H1 (cell line): ENCODE data around the gene ALOX5. TPM values are rescaled to one million over a fixed set of nuclear protein-coding genes. Genes with fewer than 3 reads are reported as not detected.

Source experiments
- CTCF ChIA-PET: fragments of 300-600 bp; sonication (Branson Sonifier 250); formaldehyde crosslinking; loops from one replicate; lab custom pipeline; 2021; ENCODE audit not compliant: partially characterized antibody; lab: Charles Lee
- POLR2A ChIA-PET: fragments of 300-600 bp; sonication (Branson Sonifier 250); formaldehyde crosslinking; loops from one replicate; lab custom pipeline; 2021; ENCODE audit warnings: inconsistent platforms; ENCODE audit not compliant: partially characterized antibody; lab: Charles Lee
- DNase-seq, 2 experiments: peaks; one replicate each; pipeline versions ENCODE4 v3.0.0 to v3.0.0-alpha.2; 2010 to 2022; ENCODE audit warnings: low spot score in 2 of 2, low read depth in 1 of 2, mixed read lengths in 1 of 2
- FAIRE-seq: peaks from 2 replicates; lab custom pipeline; 2011; peaks lifted over from hg19 to GRCh38; lab: Jason Lieb, UNC
- H2AFZ ChIP-seq: 2 replicates; pipeline ENCODE4 v1.8.1; 2012; ENCODE audit warnings: low read length, inconsistent platforms
- H2AK5ac ChIP-seq: 2 replicates; pipeline ENCODE4 v1.6.1; 2013; ENCODE audit warnings: low read depth, low read length
- H2BK120ac ChIP-seq: replicated peaks from 2 replicates; pipeline ENCODE3; 2013; ENCODE audit warnings: low read depth, low read length, inconsistent platforms
- H2BK12ac ChIP-seq: 2 replicates; pipeline ENCODE4 v1.6.1; 2013; ENCODE audit warnings: low read depth, low read length
- H2BK15ac ChIP-seq: 2 replicates; pipeline ENCODE4 v1.6.1; 2013; ENCODE audit warnings: low read length
- H2BK20ac ChIP-seq: 2 replicates; pipeline ENCODE4 v1.6.1; 2013; ENCODE audit warnings: low read length
- H2BK5ac ChIP-seq: 2 replicates; pipeline ENCODE4 v1.6.1; 2013; ENCODE audit warnings: low read depth, low read length
- H3K14ac ChIP-seq: 2 replicates; pipeline ENCODE4 v1.6.1; 2013; ENCODE audit warnings: inconsistent platforms; ENCODE audit not compliant: insufficient read length
- H3K18ac ChIP-seq: 2 replicates; pipeline ENCODE4 v1.6.1; 2013; ENCODE audit warnings: low read length; ENCODE audit errors: extremely low read depth
- H3K23ac ChIP-seq: 2 replicates; pipeline ENCODE4 v1.6.1; 2013; ENCODE audit warnings: inconsistent platforms; ENCODE audit not compliant: insufficient read length
- H3K23me2 ChIP-seq: 2 replicates; pipeline ENCODE4 v1.6.1; 2013; ENCODE audit warnings: low read depth, low read length
- H3K27ac ChIP-seq: 2 replicates; pipeline ENCODE4 v1.6.1; 2011; ENCODE audit warnings: low read depth, low read length, inconsistent platforms
- H3K27me3 ChIP-seq, 4 experiments: replicated peaks in 1 of 4; 1 replicate in 1 of 4; 2 replicates in 3 of 4; pipeline versions ENCODE4 v1.6.1 to v1.8.1; 2011 to 2013; ENCODE audit warnings: low read length in 3 of 4, mild to moderate bottlenecking in 3 of 4, inconsistent platforms in 2 of 4, mixed read lengths in 2 of 4, moderate library complexity in 1 of 4; ENCODE audit not compliant: control insufficient read depth in 3 of 4, insufficient read depth in 3 of 4; ENCODE audit errors: extremely low read depth in 1 of 4
- H3K36me3 ChIP-seq, 4 experiments: 2 replicates each; pipeline versions ENCODE4 v1.6.1 to v1.8.1; 2011 to 2013; ENCODE audit warnings: mild to moderate bottlenecking in 4 of 4, low read length in 3 of 4, moderate library complexity in 2 of 4, control low read depth in 1 of 4, inconsistent platforms in 1 of 4; ENCODE audit not compliant: insufficient read depth in 4 of 4, control insufficient read depth in 2 of 4
- H3K4ac ChIP-seq: replicated peaks from 2 replicates; pipeline ENCODE3; 2013; ENCODE audit warnings: low read length, low read depth, mixed read lengths, inconsistent platforms; ENCODE audit not compliant: insufficient read length
- H3K4me1 ChIP-seq, 4 experiments: replicated peaks in 1 of 4; 1 replicate in 1 of 4; 2 replicates in 3 of 4; pipeline versions ENCODE4 v1.6.1 to v1.8.1; 2011 to 2013; ENCODE audit warnings: low read length in 3 of 4, inconsistent platforms in 2 of 4, mixed read lengths in 1 of 4; ENCODE audit not compliant: insufficient read depth in 4 of 4, control insufficient read depth in 3 of 4
- H3K4me2 ChIP-seq, 2 experiments: 2 replicates each; pipeline versions ENCODE4 v1.6.1 to v1.8.1; 2011 to 2013; ENCODE audit warnings: low read depth in 2 of 2, low read length in 2 of 2, control low read depth in 1 of 2, inconsistent platforms in 1 of 2, mild to moderate bottlenecking in 1 of 2; ENCODE audit not compliant: insufficient read depth in 1 of 2
- H3K4me3 ChIP-seq, 4 experiments: fragments of 200-600, 300-600 bp in 1 of 4; sonication (generic), shearing (Covaris generic), sonication (Bioruptor Twin) in 1 of 4; 2 replicates each; pipeline versions ENCODE4 v1.5.1 to v1.8.1; 2011 to 2016; ENCODE audit warnings: low read length in 4 of 4, low read depth in 3 of 4, control low read depth in 2 of 4, inconsistent platforms in 2 of 4, mild to moderate bottlenecking in 2 of 4, mixed read lengths in 1 of 4, moderate library complexity in 1 of 4; ENCODE audit not compliant: insufficient read depth in 2 of 4; ENCODE audit errors: extremely low read depth in 1 of 4
- H3K56ac ChIP-seq: replicated peaks from 2 replicates; pipeline ENCODE3; 2013; ENCODE audit warnings: low read depth, mild to moderate bottlenecking, mixed read lengths, low read length, inconsistent platforms; ENCODE audit not compliant: insufficient read length
- H3K79me1 ChIP-seq: 2 replicates; pipeline ENCODE4 v1.6.1; 2013; ENCODE audit warnings: low read depth, low read length, control low read depth
- H3K79me2 ChIP-seq, 2 experiments: 2 replicates each; pipeline versions ENCODE4 v1.6.1 to v1.8.1; 2012 to 2013; ENCODE audit warnings: low read length in 2 of 2, mild to moderate bottlenecking in 2 of 2, inconsistent platforms in 1 of 2; ENCODE audit not compliant: insufficient read depth in 2 of 2, control insufficient read depth in 1 of 2
- H3K9ac ChIP-seq, 4 experiments: replicated peaks in 1 of 4; 1 replicate in 1 of 4; 2 replicates in 3 of 4; pipeline versions ENCODE4 v1.6.1 to v1.8.1; 2011 to 2013; ENCODE audit warnings: low read depth in 3 of 4, low read length in 3 of 4, control low read depth in 2 of 4, mild to moderate bottlenecking in 2 of 4, moderate library complexity in 2 of 4, inconsistent platforms in 1 of 4; ENCODE audit errors: extremely low read depth in 1 of 4
- H3K9me3 ChIP-seq, 2 experiments: 2 replicates each; pipeline versions ENCODE4 v1.6.1 to v1.8.1; 2012 to 2013; ENCODE audit warnings: mild to moderate bottlenecking in 2 of 2, moderate library complexity in 2 of 2, control low read depth in 1 of 2, inconsistent platforms in 1 of 2, low read depth in 1 of 2, low read length in 1 of 2, mixed read lengths in 1 of 2; ENCODE audit not compliant: insufficient read depth in 2 of 2
- H4K20me1 ChIP-seq, 2 experiments: replicated peaks in 1 of 2; 2 replicates each; pipeline versions ENCODE3 to v1.8.1; 2011 to 2013; ENCODE audit warnings: inconsistent platforms in 2 of 2, low read length in 2 of 2, mild to moderate bottlenecking in 1 of 2; ENCODE audit not compliant: insufficient read depth in 2 of 2, control insufficient read depth in 1 of 2
- H4K5ac ChIP-seq: 2 replicates; pipeline ENCODE4 v1.6.1; 2013; ENCODE audit warnings: low read length, low read depth, mixed read lengths, inconsistent platforms; ENCODE audit not compliant: insufficient read length
- H4K8ac ChIP-seq: 2 replicates; pipeline ENCODE4 v1.8.0; 2013; ENCODE audit warnings: mild to moderate bottlenecking, moderate library complexity, low read length, inconsistent platforms; ENCODE audit not compliant: insufficient read depth; ENCODE audit errors: extremely low read depth
- H4K91ac ChIP-seq: replicated peaks from 2 replicates; pipeline ENCODE3; 2013; ENCODE audit warnings: low read length, mixed read lengths, inconsistent platforms; ENCODE audit not compliant: insufficient read length
- RNF2 ChIP-seq: fragments of 200-900, 300-1000 bp; sonication (generic); IDR thresholded peaks from 2 replicates; pipeline ENCODE4 v1.7.1; 2016; ENCODE audit warnings: borderline replicate concordance, low read depth, mild to moderate bottlenecking, antibody characterized with exemption, low read length; ENCODE audit not compliant: poor library complexity, severe bottlenecking; ENCODE audit errors: missing control alignments
- WGBS, 2 experiments: shearing (Covaris generic) in 1 of 2; methylation state at CpG; one replicate each; pipeline versions ENCODE4 v1.1.6 to v1.1.7; 2013 to 2015; ENCODE audit warnings: low lambda C conversion rate in 2 of 2, mixed read lengths in 2 of 2, inconsistent platforms in 1 of 2, low coverage in 1 of 2, missing lambda C conversion rate in 1 of 2; ENCODE audit not compliant: insufficient replicate concordance in 2 of 2, insufficient coverage in 1 of 2, insufficient read length in 1 of 2; ENCODE audit errors: extremely low coverage in 1 of 2, missing lambda C conversion rate in 1 of 2; 5-methylcytosine and 5-hydroxymethylcytosine counted together
- polyA plus RNA-seq, 7 experiments: library from polyadenylated mRNA; depleted of rRNA in 3 of 7; stranded (reverse) in 5 of 7; unstranded in 2 of 7; fragments of >200 nt in 5 of 7; fragments of 200-250 nt in 2 of 7; gene quantifications; 1 replicate in 5 of 7; 2 replicates in 1 of 7; 4 replicates in 1 of 7; pipeline versions ENCODE4 v1.2.1 to v1.2.3, GENCODE V29; 2011 to 2013; ENCODE audit warnings: missing spikeins in 2 of 7, mixed read lengths in 2 of 7
- total RNA-seq: library from RNA; stranded (reverse); fragmentation: NEBNext Ultra II Directional; extraction: Animal tissue kit (Norgen Biotek cat#: 25700); gene quantifications from 2 replicates; pipeline ENCODE4 v1.2.1, GENCODE V29; 2021

ALOX5 gene
- total and polyA plus RNA-seq, 2 of the 8 experiments (the other 6 are each of a cell fraction or from before 2014, with no cell fraction given): 1.6 to 3.8 TPM

DNA sequence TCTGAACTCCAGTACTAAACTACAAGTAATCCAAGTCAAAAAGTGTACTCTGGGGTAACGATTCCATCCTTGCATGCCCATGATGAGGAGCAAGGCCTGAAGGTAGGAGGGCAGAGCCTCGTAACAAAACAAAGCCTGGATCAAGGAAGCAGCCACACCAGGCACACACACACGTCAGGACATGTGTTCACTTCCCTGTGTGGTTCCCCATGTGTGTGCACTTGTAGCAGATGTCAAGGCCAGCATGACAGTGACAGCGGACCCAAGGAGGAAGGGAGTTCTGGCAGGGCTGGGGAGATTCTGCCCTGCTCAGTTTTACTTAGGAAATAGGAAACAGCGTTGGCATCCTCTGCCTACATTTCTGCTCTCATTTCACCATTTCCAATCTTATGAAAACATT is 92.8 kb downstream of the ALOX5 start:
- 93% methylated on average over 5 of the region's 5 CpGs; no CpG with 5 or more reads in 1 of the 2 experiments for WGBS, 2 experiments
- Histone ChIP-seq H3K27me3 (no peaks in the 10 kb centered on the region), H4K20me1 (no peaks in the 10 kb centered on the region), H3K79me1 (peaks cover 3% of the 10 kb centered on the region; the same call in 1 of the 2 replicates), H3K4me1 (peaks cover 2 to 6% (median 3%) of the 10 kb centered on the region in 4 experiments; a peak in 6 of 7 replicates), H4K91ac (no peak overlapping the region), H3K4me2 (no peak overlapping the region), H3K18ac (no peak overlapping the region), H3K27ac (no peak overlapping the region), H3K4me3 (no peak overlapping the region), H3K14ac (no peak overlapping the region), H3K23ac (no peak overlapping the region), H3K56ac (no peak overlapping the region), H4K8ac (no peak overlapping the region), H3K4ac (no peak overlapping the region), H3K9me3 (no peaks in the 10 kb centered on the region), H2BK20ac (no peak overlapping the region), H3K36me3 (no peaks in the 10 kb centered on the region), H2BK5ac (no peak overlapping the region), H3K23me2 (no peaks in the 10 kb centered on the region), H2BK12ac (no peak overlapping the region), H2BK120ac (no peak overlapping the region), H4K5ac (no peak overlapping the region), H3K79me2 (peaks cover 3 to 11% of the 10 kb centered on the region in 2 experiments; a peak in 2 of 4 replicates), H3K9ac (no peak overlapping the region), H2AK5ac (no peak overlapping the region; the same call in 1 of the 2 replicates), H2BK15ac (no peak overlapping the region), H2AFZ (no peak overlapping the region)
- CTCF ChIA-PET: interaction anchor here (0.9 to 1.7 kb wide), 2 partner anchors 203 to 217 kb away, joined by 4 to 6 read pairs; no protein-coding TSS in a partner anchor
- FAIRE-seq (no peak), DNase-seq (no peak)
- POLR2A ChIA-PET: no interaction called here
- TF ChIP-seq RNF2: no peak
